Astrocyte (in vitro differentiated cells and primary cell): ENCODE data around the gene CHD8.

Experiments used
- EZH2 ChIP-seq: IDR thresholded peaks from 2 replicates; pipeline ENCODE4 v1.6.1; 2012; ENCODE audit warnings: mild to moderate bottlenecking, low read length, inconsistent platforms; ENCODE audit not compliant: insufficient read depth
- TF ChIP-seq, protein P1 (sequence below): IDR thresholded peaks from 2 replicates; pipeline ENCODE4 v1.5.1; 2011; ENCODE audit warnings: low read depth, mild to moderate bottlenecking, inconsistent platforms, low read length, moderate library complexity; ENCODE audit not compliant: insufficient read depth

DNA sequence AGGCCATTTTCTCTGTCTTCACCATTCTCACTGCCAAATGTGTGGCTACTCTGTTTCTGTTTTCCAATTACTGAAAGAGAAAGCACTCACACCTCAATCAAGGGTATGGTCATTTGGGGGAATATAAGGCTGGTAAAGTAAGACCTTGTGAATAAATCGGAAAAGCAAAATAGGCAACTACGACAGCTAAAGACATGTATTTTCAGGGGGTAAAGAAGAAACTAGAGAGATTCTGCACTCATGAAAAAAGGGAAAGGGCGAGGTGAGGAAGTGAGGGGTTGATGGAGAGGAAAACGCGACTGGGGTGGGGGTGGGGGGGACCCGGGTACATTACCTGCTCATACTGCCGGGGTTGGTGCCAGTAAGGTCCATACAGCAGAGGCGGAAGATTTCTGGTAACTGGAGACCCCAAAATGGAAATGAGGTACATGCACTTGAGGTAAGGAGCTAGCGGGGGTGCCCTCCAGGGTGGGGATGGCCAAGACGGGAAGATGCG is 19.3 kb downstream of the CHD8 start:
- no peak for TF ChIP-seq EZH2
- TF ChIP-seq, protein P1, sequence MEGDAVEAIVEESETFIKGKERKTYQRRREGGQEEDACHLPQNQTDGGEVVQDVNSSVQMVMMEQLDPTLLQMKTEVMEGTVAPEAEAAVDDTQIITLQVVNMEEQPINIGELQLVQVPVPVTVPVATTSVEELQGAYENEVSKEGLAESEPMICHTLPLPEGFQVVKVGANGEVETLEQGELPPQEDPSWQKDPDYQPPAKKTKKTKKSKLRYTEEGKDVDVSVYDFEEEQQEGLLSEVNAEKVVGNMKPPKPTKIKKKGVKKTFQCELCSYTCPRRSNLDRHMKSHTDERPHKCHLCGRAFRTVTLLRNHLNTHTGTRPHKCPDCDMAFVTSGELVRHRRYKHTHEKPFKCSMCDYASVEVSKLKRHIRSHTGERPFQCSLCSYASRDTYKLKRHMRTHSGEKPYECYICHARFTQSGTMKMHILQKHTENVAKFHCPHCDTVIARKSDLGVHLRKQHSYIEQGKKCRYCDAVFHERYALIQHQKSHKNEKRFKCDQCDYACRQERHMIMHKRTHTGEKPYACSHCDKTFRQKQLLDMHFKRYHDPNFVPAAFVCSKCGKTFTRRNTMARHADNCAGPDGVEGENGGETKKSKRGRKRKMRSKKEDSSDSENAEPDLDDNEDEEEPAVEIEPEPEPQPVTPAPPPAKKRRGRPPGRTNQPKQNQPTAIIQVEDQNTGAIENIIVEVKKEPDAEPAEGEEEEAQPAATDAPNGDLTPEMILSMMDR = no peak
